CD4-positive, alpha-beta T cell (primary cell): ENCODE results near the gene LGR6. TPM values are rescaled to one million over a fixed set of nuclear protein-coding genes. Genes with fewer than 3 reads are reported as not detected.

Source experiments
- ATAC-seq: fragments of 200-7000 bp; cut with Tn5 transposase; one replicate; pipeline ENCODE4 v1.10.0; 2022; ENCODE audit warnings: mild to moderate bottlenecking; ENCODE audit not compliant: poor library complexity
- CTCF ChIA-PET: fragments of 350-600 bp; sonication (Branson Sonifier 250); formaldehyde crosslinking; loops from one replicate; lab custom pipeline; 2021; ENCODE audit warnings: antibody characterized with exemption, inconsistent platforms; lab: Charles Lee
- POLR2A ChIA-PET: fragments of 350-600 bp; sonication (Branson Sonifier 250); formaldehyde crosslinking; loops from one replicate; lab custom pipeline; 2021; ENCODE audit warnings: antibody characterized with exemption, inconsistent platforms; lab: Charles Lee
- DNase-seq, 14 experiments: peaks; one replicate each; pipeline ENCODE4 v3.0.0-alpha.2; 2013 to 2020; ENCODE audit warnings: mixed read lengths in 2 of 14
- H3K27ac ChIP-seq, 2 donors: one replicate each; pipeline versions ENCODE4 v1.5.1 to v1.7.0; 2013; ENCODE audit warnings: low read length in 2 of 2, low read depth in 1 of 2, mild to moderate bottlenecking in 1 of 2
- H3K27me3 ChIP-seq, 2 experiments: 1 replicate in 1 of 2; 2 replicates in 1 of 2; pipeline versions ENCODE4 v1.6.1 to v1.7.0; 2013; ENCODE audit warnings: low read length in 2 of 2, control low read depth in 1 of 2, mild to moderate bottlenecking in 1 of 2, moderate library complexity in 1 of 2; ENCODE audit not compliant: insufficient read depth in 2 of 2, control insufficient read depth in 1 of 2
- H3K36me3 ChIP-seq: one replicate; pipeline ENCODE4 v1.6.1; 2013; ENCODE audit warnings: low read length, control low read depth; ENCODE audit not compliant: insufficient read depth
- H3K4me1 ChIP-seq: one replicate; pipeline ENCODE4 v1.6.1; 2013; ENCODE audit warnings: low read length, control low read depth; ENCODE audit not compliant: insufficient read depth
- H3K4me3 ChIP-seq: one replicate; pipeline ENCODE4 v1.5.1; 2013; ENCODE audit warnings: mild to moderate bottlenecking, low read length, moderate library complexity
- H3K9me3 ChIP-seq, 2 experiments: 1 replicate in 1 of 2; 2 replicates in 1 of 2; pipeline versions ENCODE4 v1.6.1 to v1.7.0; 2013; ENCODE audit warnings: low read length in 2 of 2, mild to moderate bottlenecking in 2 of 2, control low read depth in 1 of 2, moderate library complexity in 1 of 2; ENCODE audit not compliant: control insufficient read depth in 1 of 2, insufficient read depth in 1 of 2
- H3K27ac Mint-ChIP-seq: one replicate; pipeline ENCODE4 v1.8.0; 2020; ENCODE audit warnings: mixed read lengths
- H3K27me3 Mint-ChIP-seq: one replicate; pipeline ENCODE4 v1.8.0; 2021; ENCODE audit warnings: mixed read lengths
- H3K36me3 Mint-ChIP-seq: one replicate; pipeline ENCODE4 v1.8.0; 2021; ENCODE audit warnings: low read depth, mixed read lengths
- H3K4me1 Mint-ChIP-seq: one replicate; pipeline ENCODE4 v1.8.0; 2021; ENCODE audit warnings: low read depth, mixed read lengths
- H3K4me3 Mint-ChIP-seq: one replicate; pipeline ENCODE4 v1.8.0; 2020; ENCODE audit warnings: mild to moderate bottlenecking, mixed read lengths
- H3K9me3 Mint-ChIP-seq: one replicate; pipeline ENCODE4 v1.8.0; 2020; ENCODE audit warnings: mixed read lengths
- CTCF ChIP-seq: fragments of 200-600 bp; IDR thresholded peaks from one replicate; pipeline ENCODE4 v1.8.0; 2022; ENCODE audit warnings: antibody characterized with exemption, mild to moderate bottlenecking
- intact Hi-C, 2 experiments: fragments of 100-400 bp; cut with DNase I in 1 of 2; cut with micrococcal nuclease in 1 of 2; formaldehyde crosslinking; loops; one replicate each; pipeline versions ENCODE4 v1.15.1 to v1.9.0; 2023 to 2025; cut with DNase I, micrococcal nuclease
- total RNA-seq, 174 experiments: library from RNA in 2 of 174; stranded (reverse) in 2 of 174; gene quantifications; one replicate each; pipeline ENCODE4 v1.2.3 and lab custom pipeline; 2021 to 2026

Gene LGR6
- total RNA-seq, 2 experiments from 2014 or later = 0.19 to 0.45 TPM

- H3K36me3 Mint-ChIP-seq = no peaks in the 10 kb centered on the region
- peaks cover 21% of the 10 kb centered on the region for H3K4me1 Mint-ChIP-seq
- CTCF ChIA-PET = no interaction called here
- ATAC-seq = no peak
- peaks cover 8% of the 10 kb centered on the region for H3K27me3 Mint-ChIP-seq
- DNase-seq = no peak
- no peak overlapping the region for H3K4me3 Mint-ChIP-seq
- Histone ChIP-seq H3K27me3 (no peaks in the 10 kb centered on the region), H3K36me3 (no peaks in the 10 kb centered on the region), H3K9me3 (no peaks in the 10 kb centered on the region), H3K4me3 (no peak overlapping the region), H3K4me1 (peaks cover 11% of the 10 kb centered on the region), H3K27ac (no peak overlapping the region)
- POLR2A ChIA-PET = no interaction called here
- H3K27ac Mint-ChIP-seq = no peak overlapping the region
- TF ChIP-seq CTCF = no peak
- H3K9me3 Mint-ChIP-seq = no peaks in the 10 kb centered on the region
- intact Hi-C loops = no loop called here
These were observed 88.4 kb downstream of the LGR6 start for GRCh38 chr1:202282025-202282371.

GRCh38 chr1:202282596-202283283 is 89.1 kb downstream of the LGR6 start:
- Mint-ChIP-seq H3K27me3 (peaks cover 8% of the 10 kb centered on the region), H3K9me3 (no peaks in the 10 kb centered on the region), H3K4me1 (peaks cover 21% of the 10 kb centered on the region), H3K4me3 (no peak overlapping the region), H3K36me3 (no peaks in the 10 kb centered on the region), H3K27ac (peak overlapping the region; percentile 37)
- no peak for ATAC-seq
- DNase-seq = no peak
- Histone ChIP-seq H3K4me1 (peaks cover 11% of the 10 kb centered on the region), H3K4me3 (no peak overlapping the region), H3K27ac (no peak overlapping the region), H3K27me3 (no peaks in the 10 kb centered on the region), H3K36me3 (no peaks in the 10 kb centered on the region), H3K9me3 (no peaks in the 10 kb centered on the region)
- intact Hi-C loops = no loop called here
- TF ChIP-seq CTCF = no peak
- POLR2A ChIA-PET = no interaction called here
- CTCF ChIA-PET = no interaction called here

- DNase-seq (peak in 6 of 14 experiments; percentile 1 to 44 (median 12)), ATAC-seq (peak; percentile 65)
- Mint-ChIP-seq H3K4me3 (no peak overlapping the region), H3K36me3 (no peaks in the 10 kb centered on the region), H3K4me1 (peaks cover 21% of the 10 kb centered on the region), H3K27me3 (peaks cover 8% of the 10 kb centered on the region), H3K9me3 (no peaks in the 10 kb centered on the region), H3K27ac (peak overlapping the region; percentile 37)
- Histone ChIP-seq H3K36me3 (no peaks in the 10 kb centered on the region), H3K27me3 (no peaks in the 10 kb centered on the region), H3K9me3 (no peaks in the 10 kb centered on the region), H3K4me3 (no peak overlapping the region), H3K27ac (no peak overlapping the region), H3K4me1 (peaks cover 11% of the 10 kb centered on the region)
- ChIA-PET POLR2A (no interaction called here), CTCF (interaction anchor here (0.7 kb wide), 1 partner anchor 12 kb away, joined by 3 read pairs; no protein-coding TSS in a partner anchor)
- intact Hi-C loops = no loop called here
- TF ChIP-seq CTCF = no peak
These were observed 89.8 kb downstream of the LGR6 start for GRCh38 chr1:202283379-202283844.
